Cardiac septum (tissue), 1 donor: ENCODE measurements around the gene CCNYL1. TPM values are rescaled to one million over a fixed set of nuclear protein-coding genes. Genes with fewer than 3 reads are reported as not detected.
"Not testable (repeated sequence)": the region's sequence is repeated elsewhere in the genome, so short reads cannot be mapped to it uniquely, and the experiment has no call there.

ENCODE experiments used
- DNase-seq: peaks from one replicate; pipeline ENCODE4 v3.0.0-alpha.2; 2020; ENCODE audit warnings: low spot score
- intact Hi-C: fragments of 100-400 bp; cut with DNase I; formaldehyde crosslinking; loops from one replicate; pipeline ENCODE4 v1.14.0; 2022
- total RNA-seq: library from RNA; stranded (reverse); fragmentation: NEBNext Ultra II Directional; extraction: Animal tissue kit (Norgen Biotek cat#: 25700); gene quantifications from one replicate; pipeline ENCODE4 v1.2.1, GENCODE V29; 2021
- donor health status: DM: no; HTN: no; CAD: no.

CCNYL1 gene
- total RNA-seq, 1 donor from 2014 or later, result 12.0 TPM

- intact Hi-C loops, result loop anchor here (5.0 kb wide), 1 partner anchor 68 kb away; the partner anchor contains the start of gene METTL21A
- no peak for DNase-seq
These were observed 16.6 kb upstream of the CCNYL1 start for GRCh38 chr2:207694811-207695281.

- no peak for DNase-seq
- intact Hi-C loops, result loop anchor here (5.0 kb wide), 1 partner anchor 68 kb away; the partner anchor contains the start of gene METTL21A
These were observed 16.1 kb upstream of the CCNYL1 start for GRCh38 chr2:207695293-207695692.

GRCh38 chr2:207696911-207697310 is 14.5 kb upstream of the CCNYL1 start:
- DNase-seq, result not testable (repeated sequence)
- intact Hi-C loops, result loop anchor here (5.0 kb wide), 1 partner anchor 70 kb away; the partner anchor contains the start of gene METTL21A

- intact Hi-C loops, result loop anchor here (5.0 kb wide), 1 partner anchor 70 kb away; the partner anchor contains the start of gene METTL21A
- DNase-seq, result no peak
These were observed 14.0 kb upstream of the CCNYL1 start for GRCh38 chr2:207697411-207697810.

GRCh38 chr2:207698301-207698700 is 13.1 kb upstream of the CCNYL1 start:
- DNase-seq, result no peak
- intact Hi-C loops, result loop anchor here (5.0 kb wide), 1 partner anchor 71 kb away; the partner anchor contains the start of gene METTL21A

- DNase-seq, result no peak
- intact Hi-C loops, result no loop called here
These were observed 7.4 kb upstream of the CCNYL1 start for GRCh38 chr2:207704078-207704477.

- intact Hi-C loops, result no loop called here
- DNase-seq, result no peak
These were observed 6.8 kb upstream of the CCNYL1 start for GRCh38 chr2:207704671-207705070.

GRCh38 chr2:207706936-207707860 is 4.2 kb upstream of the CCNYL1 start:
- intact Hi-C loops, result no loop called here
- DNase-seq, result no peak

- intact Hi-C loops, result loop anchor here (1.0 to 5.0 kb wide), 2 partner anchors 87 to 185 kb away; partner anchors contain the start of genes CREB1 and METTL21A
- DNase-seq, result peak; percentile 83
These were observed 500 bp downstream of the CCNYL1 start for GRCh38 chr2:207711750-207712530.

GRCh38 chr2:207716056-207716455 is 4.6 kb downstream of the CCNYL1 start:
- intact Hi-C loops, result no loop called here

GRCh38 chr2:207718521-207718920 is 7.1 kb downstream of the CCNYL1 start:
- intact Hi-C loops, result no loop called here
- no peak for DNase-seq

More at GRCh38 chr2:207716056-207716455, 4.6 kb downstream of the CCNYL1 start:
- no peak for DNase-seq

GRCh38 chr2:207719008-207719407 is 7.6 kb downstream of the CCNYL1 start:
- intact Hi-C loops, result no loop called here
- DNase-seq, result no peak

- DNase-seq, intact Hi-C loops: not testable (repeated sequence)
These were observed 8.2 kb downstream of the CCNYL1 start for GRCh38 chr2:207719655-207720054.

GRCh38 chr2:207720517-207721187 is 9.2 kb downstream of the CCNYL1 start:
- intact Hi-C loops, result no loop called here
- DNase-seq, result no peak

GRCh38 chr2:207722773-207723424 is 11.5 kb downstream of the CCNYL1 start:
- intact Hi-C loops, result no loop called here

GRCh38 chr2:207723425-207723787 is 12.0 kb downstream of the CCNYL1 start:
- intact Hi-C loops, DNase-seq: not testable (repeated sequence)

More at GRCh38 chr2:207722773-207723424, 11.5 kb downstream of the CCNYL1 start:
- DNase-seq, result no peak

- intact Hi-C loops, result no loop called here
- no peak for DNase-seq
These were observed 12.7 kb downstream of the CCNYL1 start for GRCh38 chr2:207724113-207724512.

- no peak for DNase-seq
- intact Hi-C loops, result no loop called here
These were observed 14.6 kb downstream of the CCNYL1 start for GRCh38 chr2:207725873-207726578.
